Measurements from ENCODE around the gene SLC43A2.

DNA sequence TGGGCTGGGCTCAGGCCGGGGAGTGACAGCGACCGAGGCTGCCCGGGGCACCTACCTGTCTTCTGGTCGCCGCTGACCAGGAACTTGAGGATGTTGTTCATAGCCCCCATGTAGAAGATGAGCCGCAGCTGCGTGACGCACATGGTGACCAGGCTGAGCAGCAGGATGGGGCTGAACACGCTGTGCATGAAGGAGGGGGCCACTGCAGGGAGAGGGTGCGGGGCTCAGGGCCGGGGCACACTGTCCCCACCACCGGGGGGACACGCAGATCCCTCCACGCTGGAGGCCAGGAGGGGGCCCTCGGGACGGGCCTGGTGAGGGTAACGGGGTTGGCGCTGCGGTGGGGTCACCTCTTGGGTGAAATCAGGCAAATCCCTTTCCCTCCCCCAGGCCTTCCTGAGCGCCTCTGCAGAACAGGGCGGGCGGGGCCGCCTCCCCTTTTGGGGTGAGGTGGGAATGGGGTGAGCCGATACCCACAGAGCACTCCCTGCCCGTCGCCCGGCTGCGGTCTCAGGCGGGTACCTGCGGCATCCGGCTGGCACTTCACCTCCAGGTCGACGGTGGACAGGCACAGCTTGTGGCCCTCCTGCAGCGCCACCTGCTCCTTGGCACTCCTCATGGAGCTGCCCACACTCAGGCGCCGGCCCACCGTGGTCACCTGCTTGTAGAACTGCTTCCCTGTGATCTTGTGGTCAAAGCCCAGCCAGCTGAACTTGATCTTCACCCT, 37.7 kb downstream of the SLC43A2 start:
- TF ChIP-seq CTCF (conservative IDR thresholded peaks at IDR 0.05 in 1 of 2, IDR thresholded peaks at IDR 0.05 in 1 of 2; ENCODE audit: low read depth in 1 of 2, low read length in 2 of 2) (no peak), EZH2 (IDR thresholded peaks at IDR 0.05; ENCODE audit: low read length, missing control alignments) (no peak)
